NOMO-1 (cell line): ENCODE results near the gene SORBS2.
"Not testable (repeated sequence)": the region's sequence is repeated elsewhere in the genome, so short reads cannot be mapped to it uniquely, and the experiment has no call there.

Experiments used
- DNase-seq, 2 experiments: peaks; one replicate each; lab custom pipeline; 2025; ENCODE audit not compliant: unreplicated experiment in 2 of 2; lab: John Stamatoyannopoulos, UW

SORBS2 gene

DNA sequence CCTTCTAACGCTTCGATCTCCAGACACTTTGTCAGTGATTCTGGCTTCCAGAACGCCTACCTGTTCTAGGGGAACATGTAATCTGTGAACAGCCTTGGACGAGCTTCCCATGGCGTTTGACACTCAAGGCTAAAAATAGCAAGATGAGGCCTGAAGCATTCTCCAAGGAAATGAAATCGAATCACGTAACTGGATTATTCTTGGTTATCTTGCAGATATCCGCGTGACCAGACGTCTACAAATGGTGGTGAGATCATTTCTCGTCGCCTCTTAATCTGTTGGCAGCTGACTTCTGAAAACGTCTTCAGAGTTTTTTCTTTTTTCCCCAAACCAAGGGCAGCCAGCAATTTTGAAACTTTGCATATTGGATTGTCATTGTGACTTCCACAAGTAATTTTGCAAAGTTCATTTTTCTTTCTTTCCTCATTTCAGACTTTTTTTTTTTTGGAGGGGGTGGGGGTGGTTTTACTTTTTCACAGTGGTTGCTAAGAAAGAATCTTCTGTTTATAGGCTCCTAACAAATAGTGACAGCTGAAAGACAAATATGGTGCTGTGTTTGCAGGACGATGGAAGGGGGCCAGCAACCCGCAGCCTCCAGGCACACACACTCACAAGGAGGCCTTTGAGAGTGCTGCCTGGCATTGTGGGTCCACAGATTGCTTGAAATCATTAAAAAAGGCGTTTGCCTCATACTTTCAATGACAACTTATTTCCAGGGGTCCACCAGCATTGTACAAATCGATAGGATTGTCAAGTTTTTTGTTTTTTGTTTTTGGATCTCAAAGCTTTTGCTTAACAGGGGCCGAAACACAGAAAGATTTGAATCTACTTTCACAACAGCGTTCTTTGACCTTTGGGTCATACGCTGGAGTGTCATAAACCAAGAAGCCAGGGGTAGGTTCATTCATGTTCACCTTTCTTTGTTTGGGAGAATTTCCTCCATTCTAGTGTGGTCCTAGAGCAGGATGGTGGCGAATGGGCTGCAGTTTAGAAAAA lies 244.3 kb downstream of the SORBS2 start:
- DNase-seq = no peak

DNA sequence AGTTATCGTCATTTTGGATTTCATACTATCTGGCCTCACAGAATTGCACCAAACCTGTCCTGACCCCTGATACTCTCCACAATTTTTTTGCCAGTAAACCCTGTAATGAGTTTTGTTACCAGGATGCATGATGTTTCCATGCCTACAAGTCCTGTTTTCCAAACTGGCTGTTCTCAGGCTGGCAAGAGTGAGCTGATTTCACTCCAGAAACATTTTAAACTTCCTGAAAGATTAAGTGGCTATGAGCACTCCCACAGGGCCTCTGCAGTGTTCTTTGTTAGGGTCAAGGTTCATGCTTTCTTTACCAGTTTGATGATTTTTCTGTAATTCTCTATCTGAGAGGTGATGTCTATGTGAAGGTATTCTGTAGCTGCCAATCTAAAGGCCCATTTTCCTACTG lies 245.0 kb downstream of the SORBS2 start:
- no peak for DNase-seq

DNA sequence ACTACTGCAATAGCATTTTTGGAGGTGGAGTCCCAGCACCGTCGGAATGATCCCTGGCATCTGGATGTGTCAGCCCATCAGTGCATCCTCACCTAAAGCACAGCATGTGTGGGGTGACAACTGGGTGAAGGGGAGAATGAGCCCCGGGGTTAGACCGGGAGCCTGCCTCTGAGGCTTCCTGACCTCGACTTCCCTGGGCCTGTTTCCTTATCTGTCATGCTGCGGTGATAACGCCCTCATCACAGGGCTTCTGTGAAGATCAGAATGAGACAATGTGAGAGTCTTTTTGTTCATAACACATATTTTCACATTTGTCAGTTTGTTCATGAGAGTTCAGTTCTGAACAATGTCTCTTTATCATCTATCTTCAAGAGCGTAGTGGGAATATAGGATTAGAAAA lies 245.6 kb downstream of the SORBS2 start:
- no peak for DNase-seq

DNA sequence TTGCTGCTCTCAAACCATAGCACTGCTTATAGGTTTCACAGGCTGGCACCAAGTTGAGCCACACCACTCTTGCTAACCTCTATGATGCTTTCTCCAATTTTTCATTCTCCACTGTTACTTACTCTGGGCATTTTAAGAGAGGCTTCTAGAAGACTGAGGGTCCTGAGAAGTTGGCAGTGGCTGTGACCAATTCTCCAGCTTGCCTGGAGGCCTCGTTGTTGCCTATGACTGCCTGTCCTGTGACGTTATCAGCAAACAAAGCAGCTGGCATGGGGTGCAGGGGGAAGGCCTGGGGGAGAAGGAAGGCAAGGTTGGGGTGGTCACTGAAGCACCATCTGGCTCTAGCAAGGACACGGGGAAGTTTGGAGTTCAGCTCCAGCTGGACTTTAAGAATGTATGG lies 246.3 kb downstream of the SORBS2 start:
- DNase-seq = no peak

DNA sequence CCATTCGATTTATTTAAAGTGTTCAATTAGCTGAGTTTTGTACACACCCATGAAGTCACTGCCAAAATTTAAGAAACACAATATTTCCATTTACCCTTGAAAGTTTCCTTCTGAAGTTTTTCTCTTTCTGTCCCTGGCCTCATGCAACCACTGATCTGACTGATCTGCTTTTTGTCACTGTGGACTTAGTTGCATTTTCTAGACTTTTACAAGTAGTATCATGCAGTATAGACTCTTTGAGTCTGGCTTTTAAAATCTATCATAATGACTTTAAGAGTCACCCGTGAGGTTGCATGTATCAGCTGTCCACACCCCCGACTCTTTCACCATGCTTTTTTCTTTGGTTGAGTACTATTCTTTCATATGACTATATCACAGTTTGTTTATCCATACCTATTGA lies 247.6 kb downstream of the SORBS2 start:
- no peak for DNase-seq

DNA sequence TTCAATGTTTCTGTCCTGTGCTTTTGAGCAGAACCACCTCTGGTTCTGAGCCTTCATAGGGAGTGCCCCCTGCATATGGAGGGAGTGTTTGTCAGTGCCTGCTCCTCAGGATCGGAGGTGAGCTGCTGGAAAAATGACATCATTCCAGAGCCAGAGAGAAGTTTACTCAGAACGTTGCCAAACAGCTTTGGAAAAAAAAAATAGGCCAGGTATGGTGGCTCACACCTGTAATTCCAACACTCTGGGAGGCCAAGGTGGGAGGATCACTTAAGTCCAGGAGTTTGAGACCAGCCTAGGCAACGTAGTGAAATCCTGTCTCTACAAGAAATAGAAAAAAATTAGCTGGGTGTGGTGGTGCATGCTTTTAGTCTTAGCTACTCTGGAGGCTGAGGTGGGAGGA lies 249.5 kb downstream of the SORBS2 start:
- no peak for DNase-seq

DNA sequence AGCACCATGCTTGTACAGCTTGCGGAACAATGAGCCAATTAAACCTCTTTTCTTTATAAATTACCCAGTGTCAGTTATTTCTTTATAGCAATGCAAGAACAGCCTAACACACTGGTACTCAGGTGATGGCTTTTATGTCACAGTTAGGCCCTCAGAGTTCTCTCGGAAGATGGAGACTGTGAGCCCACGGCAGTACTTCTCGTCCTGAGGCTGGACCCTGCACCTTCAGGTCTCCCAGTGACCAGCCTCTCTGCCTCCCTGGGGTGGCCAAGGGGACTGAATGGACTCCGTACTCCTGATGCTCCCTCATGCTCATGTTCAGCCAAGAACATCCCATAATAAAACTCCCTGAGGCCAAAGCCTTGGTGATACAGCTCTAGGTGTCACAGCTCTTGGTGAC lies 251.7 kb downstream of the SORBS2 start:
- no peak for DNase-seq

DNA sequence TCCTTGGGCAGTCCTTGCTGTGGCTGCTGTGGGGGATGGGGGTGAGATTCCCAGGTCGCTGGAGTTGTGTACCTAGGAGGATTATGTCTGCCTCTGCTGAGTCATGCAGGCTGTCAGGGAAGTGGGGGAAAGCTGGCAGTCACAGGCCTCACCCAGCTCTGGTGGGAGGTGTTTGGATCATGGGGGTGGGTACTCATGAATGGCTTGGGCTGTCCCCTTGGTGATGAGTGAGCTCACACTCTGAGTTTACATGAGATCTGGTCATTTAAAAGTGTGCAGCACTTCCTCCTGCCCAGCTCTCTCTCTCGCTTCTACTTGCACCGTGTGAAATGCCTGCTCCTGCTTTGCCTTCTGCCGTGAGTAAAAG lies 252.1 kb downstream of the SORBS2 start:
- no peak for DNase-seq

DNA sequence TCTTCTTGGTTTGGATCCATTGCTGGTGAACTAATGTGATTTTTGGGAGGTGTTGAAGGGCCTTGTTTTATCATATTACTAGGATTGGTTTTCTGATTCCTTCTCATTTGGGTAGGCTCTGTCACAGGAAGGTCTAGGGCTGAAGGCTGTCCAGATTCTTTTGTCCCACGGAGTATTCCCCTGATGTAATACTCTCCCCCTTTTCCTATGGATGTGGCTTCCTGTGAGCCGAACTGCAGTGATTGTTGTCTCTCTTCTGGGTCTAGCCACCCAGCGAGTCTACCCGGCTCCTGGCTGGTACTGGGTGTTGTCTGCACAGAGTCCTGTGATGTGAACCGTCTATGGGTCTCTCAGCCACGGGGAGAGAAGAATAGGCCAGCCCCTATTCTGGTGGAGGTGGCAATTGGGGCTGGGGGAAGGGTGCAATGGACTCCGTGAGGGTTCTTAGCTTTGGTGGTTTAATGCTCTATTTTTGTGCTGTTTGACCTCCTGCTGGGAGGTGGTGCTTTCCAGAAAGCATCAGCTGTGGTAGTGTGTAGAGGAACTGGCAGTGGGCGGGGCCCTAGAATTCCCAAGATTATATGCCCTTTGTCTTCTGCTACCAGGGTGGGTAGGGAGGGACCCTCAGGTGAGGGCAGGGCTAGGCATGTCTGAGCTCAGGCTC lies 252.6 kb downstream of the SORBS2 start:
- DNase-seq = not testable (repeated sequence)

DNA sequence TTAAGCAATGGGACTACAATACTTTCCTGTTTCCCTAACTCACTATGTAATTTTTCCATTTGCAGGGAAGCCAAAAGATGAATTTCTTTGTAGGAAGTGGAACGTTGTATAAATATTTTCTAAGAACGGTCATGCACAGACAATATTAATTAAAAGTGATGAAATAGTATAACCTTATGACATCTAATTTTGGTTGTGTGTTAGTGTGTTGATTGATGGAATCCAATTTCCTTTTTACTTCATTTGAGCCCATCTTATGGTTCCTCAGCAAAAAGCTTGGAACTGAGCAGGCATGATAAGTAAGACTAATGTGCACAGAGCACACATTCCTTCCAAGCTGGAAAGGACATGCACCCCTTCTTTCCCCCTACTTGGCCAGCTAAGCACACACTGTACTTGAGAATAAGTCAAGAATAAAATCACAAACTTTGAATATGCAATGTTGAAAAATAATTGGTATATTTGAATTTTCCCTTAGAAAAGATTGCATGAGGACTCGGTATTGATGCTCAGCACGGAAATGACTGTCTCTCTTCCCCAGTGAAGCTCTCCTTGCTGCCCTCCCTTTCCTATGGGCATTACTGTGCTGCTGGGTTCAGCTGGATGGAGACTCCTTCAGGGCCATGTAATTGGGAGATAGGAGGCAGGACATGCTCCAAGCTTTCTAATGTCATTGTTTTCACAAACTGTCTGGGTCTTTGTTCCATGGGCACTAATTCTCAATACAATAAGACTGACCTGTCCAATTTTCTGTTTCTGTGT lies 257.4 kb downstream of the SORBS2 start:
- DNase-seq = no peak

DNA sequence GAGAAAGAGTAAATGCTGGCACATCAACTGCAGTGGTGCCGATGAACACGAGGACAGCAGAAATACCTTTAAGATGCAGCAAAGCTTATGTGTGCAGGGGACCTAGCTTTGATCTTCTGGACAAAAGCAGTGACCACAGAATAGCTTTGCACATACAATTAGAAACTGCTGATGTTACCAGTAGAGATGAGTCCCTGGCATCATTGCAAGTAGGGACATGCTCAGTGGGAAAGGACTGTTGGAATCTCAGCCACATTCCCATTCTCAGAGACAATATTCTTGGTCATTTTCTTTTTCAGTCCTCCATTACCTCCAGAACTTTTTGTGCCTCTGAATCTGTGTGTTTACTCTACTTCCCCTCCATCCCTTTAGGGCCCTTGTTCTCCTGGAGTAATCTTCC lies 259.7 kb downstream of the SORBS2 start:
- no peak for DNase-seq

DNA sequence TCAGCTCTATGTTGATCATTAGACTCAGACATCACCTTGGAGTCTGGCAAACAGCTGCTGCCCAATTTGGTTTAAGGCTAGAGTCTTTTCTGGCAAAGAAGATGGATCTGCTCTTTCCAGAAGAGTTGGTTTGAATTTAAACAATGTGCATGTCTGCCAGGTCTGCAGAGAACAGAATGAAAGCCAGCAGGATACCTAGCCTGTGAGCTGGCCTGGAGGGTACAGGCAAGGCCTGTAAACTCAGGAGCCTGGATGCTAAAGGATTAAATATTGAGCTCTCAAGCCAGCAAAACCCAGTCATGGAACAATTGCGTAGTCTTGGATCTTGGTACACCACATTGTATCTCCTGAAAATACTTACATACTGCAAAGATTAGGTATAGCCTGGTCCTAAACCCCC lies 261.1 kb downstream of the SORBS2 start:
- DNase-seq = no peak

DNA sequence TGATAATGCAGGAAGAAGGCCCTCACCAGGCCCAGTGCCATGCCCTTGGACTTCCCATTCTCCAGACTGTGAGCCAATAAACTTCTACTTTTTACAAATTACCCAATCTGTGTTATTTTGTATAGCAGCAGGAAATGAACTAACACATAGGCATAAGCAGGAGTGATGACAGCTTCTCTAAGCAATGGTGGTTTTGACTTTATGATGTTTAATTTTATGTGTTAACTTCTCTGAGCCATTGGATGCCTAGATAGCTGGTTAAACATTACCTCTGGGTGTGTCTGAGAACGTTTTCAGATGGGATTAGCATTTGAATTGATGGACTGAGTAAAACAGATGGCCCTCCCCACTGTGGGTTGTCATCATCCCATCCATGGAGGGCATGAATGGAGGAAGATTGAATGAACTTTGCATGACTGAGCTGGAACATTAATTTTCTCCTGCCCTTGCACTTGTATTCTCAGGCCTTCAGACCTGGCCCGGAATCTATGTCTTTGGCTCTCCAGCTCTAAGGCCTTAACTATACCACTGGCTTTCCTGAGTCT lies 262.8 kb downstream of the SORBS2 start:
- DNase-seq = no peak

DNA sequence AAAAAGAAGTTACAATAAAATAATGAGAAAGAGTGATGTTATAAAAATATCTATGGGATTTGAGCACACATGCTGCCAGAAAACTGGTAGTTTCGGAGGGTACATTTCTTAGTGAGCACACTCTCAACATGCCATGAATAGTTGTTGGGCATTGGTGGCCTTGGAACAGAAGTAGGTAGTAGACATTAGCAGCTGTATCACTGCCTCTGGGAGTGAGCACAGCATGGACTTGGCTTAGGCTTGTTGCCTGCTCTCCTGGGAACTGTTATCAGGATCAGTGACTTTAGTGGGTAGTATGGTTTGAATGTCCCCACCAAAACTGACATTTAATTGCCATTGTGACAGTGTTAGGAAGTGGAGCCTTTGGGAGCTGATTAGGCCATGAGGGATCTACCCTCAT lies 263.4 kb downstream of the SORBS2 start:
- no peak for DNase-seq

DNA sequence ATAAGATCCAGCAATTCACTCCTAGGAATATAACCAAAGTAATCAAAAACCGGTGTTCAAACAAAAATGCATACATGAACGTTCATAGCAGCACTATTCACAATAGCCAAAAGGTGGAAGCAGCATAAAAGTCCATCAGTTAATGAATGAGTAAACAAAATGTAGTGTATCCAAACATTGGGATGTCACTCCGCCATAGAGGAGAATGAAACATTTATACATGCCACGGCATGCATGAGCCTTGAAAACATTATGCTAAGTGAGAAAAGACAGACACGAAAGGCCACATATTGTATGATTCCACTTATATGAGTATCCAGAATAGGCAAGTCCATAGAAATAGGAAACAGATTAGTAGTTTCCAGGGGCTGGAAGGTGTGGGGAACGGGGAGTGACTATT lies 265.7 kb downstream of the SORBS2 start:
- no peak for DNase-seq

DNA sequence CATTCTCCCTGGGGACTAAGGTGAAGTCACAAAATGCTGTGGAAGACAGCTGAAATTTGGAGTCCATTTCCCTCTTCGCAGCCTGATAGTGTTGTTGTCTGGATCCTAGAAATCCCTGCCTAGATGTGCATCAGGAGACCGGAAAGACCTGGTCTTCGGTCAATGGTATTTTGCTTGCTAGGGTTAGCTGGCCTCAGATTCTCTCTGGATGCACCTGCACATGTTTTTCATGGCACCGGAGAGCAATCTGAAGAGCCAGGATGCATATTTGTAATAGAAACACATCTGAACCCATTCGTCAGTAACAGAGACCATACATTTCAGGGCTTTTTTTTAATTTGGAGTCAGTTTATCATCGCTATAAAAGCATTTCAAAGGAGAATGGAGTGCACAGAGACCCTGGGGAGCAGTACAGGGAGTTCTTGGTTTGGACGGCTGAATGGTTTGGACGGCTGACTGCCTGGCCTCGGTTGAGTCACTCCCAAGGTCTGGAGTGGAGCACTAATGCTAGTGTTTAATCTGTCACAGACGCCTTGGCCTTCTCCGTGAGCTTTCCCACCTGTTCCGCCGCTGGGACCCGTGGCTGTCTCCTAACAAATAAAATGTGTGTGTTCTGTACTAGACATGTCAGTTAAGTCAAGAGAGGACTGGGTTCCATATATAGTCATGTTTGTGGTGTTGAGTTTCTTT lies 269.2 kb downstream of the SORBS2 start:
- DNase-seq = no peak

DNA sequence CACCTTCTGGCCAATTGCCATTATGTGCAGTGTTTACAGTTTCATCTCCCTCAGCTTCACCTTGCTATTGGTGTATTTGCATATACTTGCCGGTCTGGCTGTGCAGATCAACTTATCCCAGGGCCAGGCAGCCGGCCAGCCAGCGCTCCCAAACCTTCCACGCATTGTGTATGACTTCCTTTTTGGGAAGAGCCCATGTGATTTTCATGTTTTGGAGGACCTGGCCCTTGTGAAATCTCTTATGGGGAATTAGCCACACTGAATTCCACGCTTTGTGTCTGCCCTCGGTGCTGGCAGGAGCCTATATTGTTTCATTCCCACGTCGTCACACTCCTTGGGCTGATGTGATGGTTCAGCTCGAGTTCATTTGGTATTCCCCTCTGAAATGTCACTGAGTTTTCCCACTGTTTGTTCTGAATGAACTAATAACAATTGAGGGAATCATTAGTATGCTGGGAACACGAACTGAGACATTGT lies 270.7 kb downstream of the SORBS2 start:
- no peak for DNase-seq

DNA sequence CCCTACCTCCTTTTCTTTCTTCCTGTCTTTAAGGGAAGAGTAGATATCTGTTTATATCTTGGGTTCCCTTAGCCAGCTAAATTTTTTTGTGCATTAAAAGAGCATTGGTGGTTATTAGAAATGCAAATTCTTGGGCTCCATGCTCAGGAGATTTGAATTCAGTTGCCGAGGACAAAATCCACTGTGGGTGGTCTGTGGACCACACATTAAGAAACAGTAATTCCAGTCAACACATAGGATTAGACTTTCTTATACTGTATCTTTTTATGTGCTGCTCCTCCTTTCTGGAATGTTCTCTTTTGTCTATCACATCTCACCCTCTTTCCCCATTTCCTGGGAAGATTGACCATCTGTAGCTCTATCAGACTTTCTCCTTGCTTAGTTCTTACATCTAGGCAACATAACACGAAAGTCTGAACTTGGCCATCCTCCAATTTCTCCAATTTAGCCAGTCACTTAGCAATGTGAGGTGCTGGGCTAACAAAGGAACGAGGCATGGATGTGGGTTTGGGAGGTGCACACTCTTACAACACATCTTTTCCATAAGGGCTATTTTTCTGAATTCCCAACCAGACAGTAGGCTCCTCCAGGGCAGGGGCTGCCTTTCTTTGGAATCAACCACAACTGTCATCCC lies 271.4 kb downstream of the SORBS2 start:
- no peak for DNase-seq

DNA sequence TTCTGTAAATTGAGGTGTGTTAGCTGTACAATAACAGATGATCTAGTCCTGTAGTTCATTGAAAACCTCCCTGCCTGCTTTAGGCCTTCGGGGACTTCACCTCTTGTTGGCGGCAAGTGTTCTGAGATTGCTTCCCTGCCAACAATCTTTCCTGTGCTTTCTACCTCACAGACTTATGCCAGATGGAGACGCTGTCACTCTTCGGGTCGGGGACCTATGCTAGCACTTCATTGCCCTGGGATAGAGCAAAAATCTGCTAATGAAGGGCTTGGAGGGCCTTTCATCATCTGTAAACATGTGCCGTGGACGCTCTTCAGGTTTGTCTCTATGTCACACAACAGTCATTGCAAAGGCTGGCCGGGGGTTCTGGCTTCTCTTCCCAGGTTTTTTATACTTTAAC lies 272.0 kb downstream of the SORBS2 start:
- no peak for DNase-seq

DNA sequence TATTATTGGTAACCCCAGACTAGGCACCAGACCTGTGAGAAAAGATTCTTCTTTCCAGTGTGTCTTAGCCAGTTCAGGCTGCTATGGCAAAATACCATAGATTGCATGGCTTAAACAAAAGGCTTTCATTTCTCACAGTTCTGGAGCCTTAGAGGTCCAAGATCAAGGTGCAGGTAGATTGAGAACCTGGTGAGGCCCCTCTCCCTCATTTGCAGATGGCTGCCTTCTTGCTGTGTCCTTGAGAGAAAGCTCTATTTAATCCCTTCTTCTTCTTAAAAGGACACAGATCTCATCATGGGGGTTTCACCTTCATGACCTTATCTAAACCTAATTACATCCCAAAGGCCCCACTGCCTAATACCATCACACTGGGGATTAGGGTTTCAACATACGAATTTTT lies 273.2 kb downstream of the SORBS2 start:
- no peak for DNase-seq
